GM19351 (cell line): ENCODE data around the gene KLHL25.

Source experiments
- ATAC-seq: cut with Tn5 transposase; IDR thresholded peaks from one replicate; pipeline ENCODE4 v1.9.1; 2021; ENCODE audit warnings: mild to moderate bottlenecking, moderate library complexity; ENCODE audit not compliant: unreplicated experiment

KLHL25 gene

DNA sequence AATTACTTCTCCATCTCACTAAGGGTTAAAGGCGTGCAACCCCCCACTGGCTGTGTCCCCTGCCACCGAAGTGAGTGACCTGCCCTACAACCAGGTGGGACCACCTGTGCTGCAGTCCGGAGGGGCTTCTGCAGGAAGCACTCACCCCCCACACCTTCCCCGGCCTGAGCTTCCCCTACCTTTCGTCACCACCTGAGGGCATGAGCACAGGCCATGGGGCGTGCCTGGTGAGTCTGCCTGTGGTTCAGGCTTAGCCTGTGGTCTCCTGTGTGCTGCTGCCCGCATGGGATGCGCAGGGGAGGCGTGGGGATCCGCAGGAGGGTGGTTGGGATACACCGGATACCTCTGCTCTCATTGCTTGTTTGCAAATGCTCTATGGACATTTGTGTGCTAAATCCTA lies 46.0 kb downstream of the KLHL25 start:
- no peak for ATAC-seq

DNA sequence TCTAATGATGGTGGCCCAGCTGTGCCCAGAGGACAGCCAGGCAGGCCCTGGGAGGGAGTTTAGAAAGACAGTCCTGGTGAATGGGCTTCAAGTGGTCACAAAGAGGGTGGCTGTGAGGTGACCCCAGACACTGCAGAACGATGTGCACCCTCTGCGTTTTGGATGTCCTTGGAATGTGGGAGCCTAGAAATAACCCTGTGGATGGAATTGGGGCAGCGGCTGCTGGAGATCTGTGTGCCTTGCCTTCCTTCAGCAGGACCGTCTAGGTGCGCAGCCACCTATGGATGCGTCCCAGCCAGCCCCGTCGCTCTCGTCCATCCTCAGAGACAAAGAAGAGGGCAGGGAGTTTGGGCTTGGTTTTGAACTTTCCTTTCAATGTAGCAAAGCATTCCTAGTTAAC lies 46.5 kb downstream of the KLHL25 start:
- ATAC-seq, result no peak

DNA sequence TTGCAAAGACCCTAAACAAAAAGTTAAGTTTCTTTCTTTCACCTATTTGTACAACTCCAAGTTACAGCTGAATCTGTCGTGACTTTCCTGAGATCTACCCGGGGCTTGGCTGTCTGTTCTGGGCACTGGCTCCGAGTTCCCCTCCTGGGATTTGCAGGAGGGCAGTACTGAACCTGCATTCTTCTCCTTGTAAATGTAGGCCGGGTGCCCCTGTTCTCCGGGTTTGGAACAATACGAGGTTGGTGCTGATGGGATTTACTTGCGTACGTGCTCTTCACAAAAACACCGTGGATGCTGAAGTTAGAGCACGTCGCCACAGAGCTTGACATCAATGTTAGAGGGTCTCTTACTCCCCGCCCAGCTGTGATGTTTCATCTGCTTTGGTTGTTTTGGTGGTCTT lies 48.1 kb downstream of the KLHL25 start:
- no peak for ATAC-seq

DNA sequence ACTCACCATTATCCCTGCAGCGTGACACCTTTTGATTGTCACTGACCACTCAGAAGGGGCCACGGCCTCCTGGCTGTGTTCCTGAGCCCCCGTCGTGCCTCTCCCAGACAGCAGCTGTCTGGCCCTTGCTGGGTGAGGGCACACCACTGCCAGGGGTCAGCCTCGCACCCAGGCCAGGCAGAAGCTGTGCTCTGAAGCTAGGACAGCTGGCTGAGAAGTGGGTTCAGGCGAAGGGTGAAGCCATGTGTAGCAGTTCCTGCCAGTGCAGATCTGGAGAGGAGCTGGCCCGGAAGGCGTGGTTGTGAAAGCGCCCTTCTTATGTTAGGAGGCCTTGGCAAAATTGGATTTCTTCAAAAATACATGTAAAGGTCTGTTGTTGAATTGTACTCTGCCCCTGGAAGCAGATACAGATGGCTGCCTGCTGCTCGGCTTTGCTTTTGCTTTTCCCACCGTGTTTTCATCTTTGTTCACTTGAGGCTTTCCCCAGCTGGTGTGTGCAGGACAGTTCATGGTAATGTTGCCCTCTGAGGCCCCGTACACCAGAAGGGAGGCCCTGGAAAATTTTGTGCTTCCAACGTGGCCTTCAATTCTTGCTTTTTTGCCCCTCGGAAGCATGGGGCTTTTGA lies 49.1 kb downstream of the KLHL25 start:
- ATAC-seq, result no peak

DNA sequence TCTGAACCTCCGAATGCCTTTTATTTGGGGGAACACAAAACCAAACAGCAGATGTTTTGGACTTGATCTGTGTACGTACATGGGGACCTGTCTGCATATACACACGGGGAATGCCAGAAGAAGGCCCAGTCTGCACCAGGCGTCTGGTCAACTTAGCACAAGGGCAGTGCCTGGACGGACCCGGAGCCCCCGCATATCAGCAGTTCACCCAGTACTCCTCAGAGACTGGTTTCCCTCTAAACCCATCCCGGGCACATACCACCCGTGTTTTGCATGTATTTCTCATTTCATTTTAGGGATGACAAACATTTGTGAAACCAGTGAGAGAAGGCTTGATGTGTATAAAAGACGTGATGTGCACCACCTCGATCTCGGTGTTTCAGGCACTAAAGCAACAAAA lies 49.7 kb downstream of the KLHL25 start:
- ATAC-seq, result no peak

DNA sequence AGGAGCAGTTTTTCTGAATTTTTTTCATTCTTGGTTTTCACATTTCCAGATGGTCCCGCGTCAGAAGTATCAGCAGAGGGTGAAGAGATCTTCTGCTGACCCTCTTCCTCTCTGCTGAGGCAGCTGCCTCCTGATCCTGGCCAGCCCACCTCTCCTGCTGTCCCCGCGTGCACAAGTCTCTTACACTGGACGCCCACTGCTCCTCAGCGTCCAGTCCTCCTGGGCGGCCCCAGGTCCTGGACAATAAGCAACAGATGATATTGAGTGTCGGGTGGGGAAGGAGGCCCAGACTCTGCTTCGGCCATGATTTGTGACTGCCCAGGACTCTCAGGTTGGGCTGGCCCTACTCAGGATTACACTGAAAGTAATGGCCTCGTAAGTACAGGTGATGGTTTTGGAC lies 50.1 kb downstream of the KLHL25 start:
- ATAC-seq, result no peak

DNA sequence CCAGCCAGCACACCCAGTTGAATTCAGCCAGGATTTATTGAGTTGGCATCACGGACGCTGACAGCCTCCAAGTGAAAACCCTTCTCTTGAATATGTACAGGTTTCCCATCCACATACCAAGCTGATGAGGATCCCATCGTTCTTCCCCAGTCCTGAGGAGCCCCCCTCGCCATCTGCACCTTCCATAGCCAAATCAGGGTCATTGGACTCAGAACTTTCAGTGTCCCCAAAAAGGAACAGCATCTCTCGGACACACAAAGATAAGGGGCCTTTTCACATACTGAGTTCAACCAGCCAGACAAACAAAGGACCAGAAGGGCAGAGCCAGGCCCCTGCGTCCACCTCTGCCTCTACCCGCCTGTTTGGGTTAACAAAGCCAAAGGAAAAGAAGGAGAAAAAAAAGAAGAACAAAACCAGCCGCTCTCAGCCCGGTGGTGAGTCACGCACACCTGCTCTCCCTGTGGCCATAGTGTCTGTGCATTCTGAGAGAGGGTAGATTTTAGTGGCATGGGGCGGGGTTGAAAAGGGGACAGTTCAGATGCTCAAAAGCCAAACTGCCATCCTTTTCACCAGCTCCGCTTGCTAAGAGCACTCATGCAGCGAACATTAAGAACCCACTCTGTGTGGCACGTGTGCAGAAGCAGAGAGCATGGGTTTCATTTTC lies 51.2 kb downstream of the KLHL25 start:
- ATAC-seq, result no peak

DNA sequence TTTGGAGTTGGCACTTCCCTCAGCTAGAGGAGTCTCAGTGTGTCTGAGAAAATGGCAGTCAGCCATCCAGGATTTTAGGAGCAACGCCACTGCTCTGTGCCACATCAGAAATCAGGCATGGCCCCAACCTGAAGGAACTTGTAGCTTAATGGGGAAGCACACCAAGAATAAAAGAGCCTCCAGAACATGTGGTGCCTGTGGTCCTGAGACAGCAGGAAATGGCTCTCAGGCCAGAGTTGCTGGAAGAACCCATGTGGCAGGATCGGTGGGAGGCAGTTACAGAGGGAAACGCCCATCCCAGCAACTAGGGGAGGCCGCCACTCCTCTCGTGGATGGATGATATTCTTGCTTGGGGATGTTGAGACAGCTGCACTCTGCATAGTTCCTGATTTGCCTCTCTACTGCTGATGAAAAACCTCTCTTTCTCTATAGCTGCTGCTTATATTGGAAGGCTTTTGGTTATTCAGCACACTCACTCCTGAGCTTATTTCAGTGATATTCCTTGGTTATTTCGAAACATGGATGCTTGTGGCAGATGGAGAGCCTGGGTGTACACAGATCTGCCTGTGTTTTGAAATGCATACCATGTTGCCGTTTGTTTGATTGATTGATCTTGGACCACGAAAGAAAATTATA lies 52.4 kb downstream of the KLHL25 start:
- ATAC-seq, result no peak

DNA sequence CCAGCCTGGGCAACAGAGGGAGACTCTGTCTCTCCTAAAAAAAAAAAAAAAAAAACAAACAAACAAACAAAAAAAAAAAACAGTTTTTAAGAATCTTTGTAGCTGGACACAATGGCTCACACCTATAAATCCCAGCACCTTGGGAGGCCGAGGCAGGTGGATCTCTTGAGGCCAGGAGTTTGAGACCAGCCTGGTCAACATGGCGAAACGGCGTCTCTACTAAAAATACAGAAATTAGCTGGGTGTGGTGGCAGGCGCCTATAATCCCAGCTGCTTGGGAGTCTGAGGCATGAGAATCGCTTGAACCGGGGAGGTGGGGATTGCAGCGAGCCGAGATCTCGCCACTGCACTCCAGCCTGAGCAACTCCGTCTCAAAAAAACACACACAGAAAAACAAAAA lies 53.1 kb downstream of the KLHL25 start:
- no peak for ATAC-seq

DNA sequence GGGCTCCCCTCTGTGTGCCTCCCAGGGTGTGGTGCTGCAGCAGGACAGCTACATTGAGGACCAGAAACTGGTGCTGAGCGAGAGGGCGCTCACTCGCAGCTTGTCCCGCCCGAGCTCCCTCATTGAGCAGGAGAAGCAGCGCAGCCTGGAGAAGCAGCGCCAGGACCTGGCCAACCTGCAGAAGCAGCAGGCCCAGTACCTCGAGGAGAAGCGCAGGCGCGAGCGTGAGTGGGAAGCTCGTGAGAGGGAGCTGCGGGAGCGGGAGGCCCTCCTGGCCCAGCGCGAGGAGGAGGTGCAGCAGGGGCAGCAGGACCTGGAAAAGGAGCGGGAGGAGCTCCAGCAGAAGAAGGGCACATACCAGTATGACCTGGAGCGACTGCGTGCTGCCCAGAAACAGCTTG lies 53.7 kb downstream of the KLHL25 start:
- no peak for ATAC-seq

DNA sequence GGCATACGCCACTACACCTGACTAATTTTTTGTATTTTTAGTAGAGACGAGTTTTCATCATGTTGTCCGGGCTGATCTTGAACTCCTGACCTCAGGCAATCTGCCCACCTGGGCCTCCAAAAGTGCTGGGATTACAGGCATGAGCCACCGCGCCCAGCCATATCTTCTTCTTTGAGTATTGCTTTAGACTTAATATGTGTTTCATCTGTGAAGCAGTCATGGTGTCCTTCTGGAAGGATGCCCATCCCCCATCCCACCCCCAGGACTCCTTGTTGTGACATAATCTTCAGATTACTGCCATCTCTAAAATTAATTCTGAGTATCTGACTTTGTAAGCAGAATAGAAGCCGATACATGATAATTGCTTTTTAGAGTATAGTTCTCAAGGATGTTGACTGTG lies 57.7 kb downstream of the KLHL25 start:
- ATAC-seq, result no peak

DNA sequence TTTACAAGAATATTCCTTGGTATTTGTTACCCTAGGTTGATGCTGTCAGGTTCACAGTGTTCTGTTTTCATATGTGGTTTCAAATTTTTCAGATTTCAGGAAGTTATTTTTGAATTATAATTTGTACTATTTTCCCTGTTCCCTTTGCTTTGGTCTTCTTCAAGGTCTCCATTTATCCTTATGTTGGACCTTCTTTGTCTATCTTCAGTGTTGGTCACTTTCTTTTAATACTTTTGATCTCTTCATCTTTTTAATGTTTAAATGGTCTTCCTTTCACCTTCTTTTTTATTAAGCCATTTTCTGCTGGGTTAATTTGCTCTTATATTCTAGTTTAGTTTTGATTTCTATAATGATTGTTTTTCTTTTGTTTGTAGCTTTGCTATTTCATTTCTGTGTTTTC lies 61.3 kb downstream of the KLHL25 start:
- ATAC-seq, result no peak

DNA sequence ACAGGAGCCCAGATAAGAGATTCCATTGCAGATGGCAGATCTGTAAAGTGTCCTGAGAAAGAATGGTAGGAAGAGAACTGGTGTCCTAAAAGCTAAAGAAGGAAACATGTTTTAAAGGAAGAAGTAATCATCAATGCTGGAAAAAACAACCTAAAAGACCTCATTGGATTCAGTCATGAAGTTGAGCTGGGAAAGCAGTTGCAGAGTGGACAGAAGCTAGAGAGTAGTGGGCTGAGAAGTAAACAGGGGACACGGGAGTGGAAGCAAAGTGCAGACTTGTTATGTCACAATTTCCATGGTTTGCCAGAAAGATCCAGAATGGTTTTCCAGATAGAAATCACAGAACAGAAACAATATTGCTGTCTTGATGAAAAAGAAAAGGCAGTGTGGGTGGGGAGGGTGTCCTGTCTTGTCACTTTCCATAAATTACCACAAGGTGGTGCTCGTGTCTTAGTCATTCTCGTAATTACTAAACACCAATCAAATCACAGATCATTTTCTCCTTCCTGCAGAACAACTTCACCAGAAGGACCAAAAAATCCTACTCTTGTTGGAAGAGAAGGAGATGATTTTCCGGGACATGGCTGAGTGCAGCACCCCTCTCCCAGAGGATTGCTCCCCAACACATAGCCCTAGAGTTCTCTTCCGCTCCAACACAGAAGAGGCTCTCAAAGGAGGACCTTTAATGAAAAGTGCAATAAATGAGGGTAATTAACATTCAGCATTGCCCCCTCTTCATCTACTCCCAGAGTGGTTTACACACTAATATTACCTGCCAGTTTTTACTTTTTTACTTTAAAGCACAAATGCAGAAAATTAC lies 64.5 kb downstream of the KLHL25 start:
- peak; percentile 79 for ATAC-seq

DNA sequence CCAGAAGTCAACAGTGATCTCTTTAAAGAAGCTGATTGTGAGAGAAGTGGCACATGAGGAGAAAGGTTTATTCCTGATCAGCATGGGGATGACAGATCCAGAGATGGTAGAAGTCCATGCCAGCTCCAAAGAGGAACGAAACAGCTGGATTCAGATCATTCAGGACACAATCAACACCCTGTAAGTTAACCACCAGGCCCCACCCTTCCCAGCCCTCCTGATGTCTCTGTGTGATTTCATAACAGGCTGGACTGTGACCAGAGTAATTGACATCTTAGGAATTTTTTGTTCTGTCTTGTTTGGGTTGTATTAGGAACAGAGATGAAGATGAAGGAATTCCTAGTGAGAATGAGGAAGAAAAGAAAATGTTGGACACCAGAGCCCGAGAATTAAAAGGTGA lies 67.7 kb downstream of the KLHL25 start:
- no peak for ATAC-seq

DNA sequence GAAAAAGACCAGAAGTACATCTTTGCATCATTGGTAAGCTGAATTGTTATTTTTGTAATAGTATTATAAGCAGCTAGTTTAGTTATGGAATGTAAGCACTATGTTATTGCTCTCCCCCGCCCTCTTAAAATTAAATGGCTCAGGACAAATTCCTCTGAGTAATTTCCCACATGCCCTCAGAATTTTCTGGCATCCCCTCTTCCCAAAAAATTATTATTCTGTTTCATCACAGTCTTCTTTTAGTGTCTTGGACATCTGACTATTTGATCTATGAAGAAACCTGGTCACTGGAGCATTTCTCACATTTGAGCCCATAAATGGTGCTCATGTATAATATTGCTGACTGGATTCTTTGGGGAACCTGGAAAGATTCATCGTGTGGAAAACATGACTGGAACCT lies 68.3 kb downstream of the KLHL25 start:
- no peak for ATAC-seq

DNA sequence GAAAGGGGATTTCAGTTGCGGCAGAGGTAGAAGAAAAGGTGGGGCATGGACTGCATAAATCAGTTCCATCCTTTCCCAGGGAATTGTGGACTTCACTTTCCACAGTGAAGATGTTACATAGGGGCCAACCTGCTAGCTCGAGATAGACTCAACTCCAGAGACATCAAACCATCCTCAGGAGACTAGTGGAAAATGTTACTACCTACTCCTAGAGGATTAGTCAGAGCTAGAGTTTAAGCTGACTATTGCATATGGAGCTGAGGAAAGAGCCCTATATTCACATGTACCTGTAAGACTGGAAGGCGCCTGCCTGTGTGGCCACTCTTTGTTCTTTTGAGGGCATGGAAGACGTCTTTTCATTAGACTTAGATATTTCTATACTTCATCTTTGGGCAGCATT lies 69.2 kb downstream of the KLHL25 start:
- ATAC-seq, result no peak

DNA sequence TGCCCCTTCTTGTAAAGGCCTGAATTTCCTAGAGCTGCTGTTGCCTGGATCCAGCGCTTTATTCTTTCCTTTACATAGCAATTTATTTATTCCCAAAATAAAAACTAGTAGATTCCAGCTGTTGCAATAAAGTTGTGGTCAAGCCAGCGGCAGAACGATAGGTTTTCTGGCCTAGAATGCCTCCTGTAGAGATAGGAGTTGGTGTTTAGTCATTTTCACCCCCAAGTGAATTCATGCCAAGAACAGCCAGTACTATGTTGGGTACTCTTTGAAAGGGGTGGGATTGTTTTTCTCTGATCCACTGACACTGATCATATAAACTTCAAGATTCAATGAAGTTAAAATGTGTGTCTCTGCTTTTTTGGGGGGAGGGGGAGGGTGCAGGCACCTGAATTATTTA lies 69.7 kb downstream of the KLHL25 start:
- ATAC-seq, result no peak

DNA sequence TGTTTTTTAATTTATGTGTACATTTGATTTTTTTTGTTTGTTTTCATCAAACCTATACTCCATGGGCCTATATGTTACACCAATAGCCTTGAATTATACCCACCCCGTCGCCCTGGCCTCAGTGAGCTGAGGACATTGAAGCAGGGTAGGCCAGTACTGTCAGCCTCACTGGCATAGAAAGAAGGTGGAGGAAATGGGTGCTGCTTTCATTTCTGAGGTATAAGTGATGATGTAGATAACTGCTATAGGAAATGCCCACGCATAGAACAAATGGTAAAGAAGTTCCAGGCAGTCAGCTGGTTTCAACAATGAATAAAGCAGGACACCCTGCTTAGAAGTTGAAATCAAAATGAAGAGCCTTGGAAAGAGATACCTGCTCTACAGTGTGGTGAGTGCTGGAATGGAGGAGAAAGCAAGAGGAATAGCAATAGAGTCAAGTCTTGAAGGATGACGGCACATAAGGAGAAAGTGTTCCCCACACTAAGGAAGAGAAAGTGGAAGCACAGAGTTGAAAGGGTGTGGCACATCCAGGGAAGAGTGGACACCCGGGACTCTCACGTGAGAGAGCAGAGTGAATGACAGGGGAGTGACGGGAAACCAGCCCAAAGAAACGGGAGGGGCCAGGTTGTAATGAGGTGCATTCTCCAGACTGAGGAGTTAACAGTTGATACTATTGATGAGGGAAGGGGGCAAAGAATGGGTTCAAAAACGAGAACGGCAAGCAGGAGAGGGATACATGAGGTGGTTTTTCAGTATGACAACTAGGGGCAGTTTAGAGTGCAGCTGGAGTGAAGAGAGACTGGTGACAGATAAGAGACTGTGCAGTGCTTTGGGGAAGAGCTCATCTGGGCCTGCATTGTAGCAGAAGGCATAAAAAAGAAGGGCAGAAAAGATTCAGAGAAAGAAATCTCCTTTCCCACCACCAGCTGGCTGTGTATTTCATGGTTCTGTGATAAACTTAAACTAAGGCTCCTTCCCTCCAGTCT lies 70.5 kb downstream of the KLHL25 start:
- ATAC-seq, result peak; percentile 55

DNA sequence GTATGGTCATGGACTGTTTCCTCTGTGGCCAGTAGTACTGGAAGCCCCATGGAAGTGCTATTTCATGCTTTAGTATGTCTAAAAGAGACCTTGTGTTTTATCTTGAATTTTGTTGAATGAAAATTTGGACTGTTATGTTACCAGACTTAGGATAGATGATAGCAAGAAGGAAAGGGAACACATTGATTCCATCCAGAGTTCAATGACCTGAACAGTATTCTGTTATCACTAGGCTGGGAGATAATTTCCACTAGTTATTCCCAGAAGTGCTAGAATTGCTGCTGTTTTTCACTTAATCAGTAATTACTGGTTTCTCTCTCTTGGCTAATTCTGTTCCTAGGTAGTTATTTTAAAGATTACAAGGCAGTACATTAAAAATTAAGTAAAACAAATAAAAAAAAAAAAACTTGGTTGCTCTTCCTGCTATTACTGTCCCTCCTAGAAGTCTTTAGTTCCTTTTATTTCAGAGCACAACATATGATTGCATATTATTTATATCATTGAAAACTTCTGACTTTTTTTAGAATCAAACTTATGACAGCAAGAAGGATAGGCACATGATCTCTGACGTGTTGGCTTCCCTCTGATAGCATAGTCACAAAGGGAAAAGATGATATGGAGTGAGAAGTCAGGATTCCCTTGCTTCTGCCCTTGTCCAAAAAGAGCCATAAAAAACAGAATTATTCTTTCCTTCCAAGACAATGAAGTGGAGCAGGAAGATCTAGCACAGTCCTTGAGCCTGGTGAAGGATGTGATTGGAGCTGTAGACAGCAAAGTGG lies 72.2 kb downstream of the KLHL25 start:
- ATAC-seq, result no peak

DNA sequence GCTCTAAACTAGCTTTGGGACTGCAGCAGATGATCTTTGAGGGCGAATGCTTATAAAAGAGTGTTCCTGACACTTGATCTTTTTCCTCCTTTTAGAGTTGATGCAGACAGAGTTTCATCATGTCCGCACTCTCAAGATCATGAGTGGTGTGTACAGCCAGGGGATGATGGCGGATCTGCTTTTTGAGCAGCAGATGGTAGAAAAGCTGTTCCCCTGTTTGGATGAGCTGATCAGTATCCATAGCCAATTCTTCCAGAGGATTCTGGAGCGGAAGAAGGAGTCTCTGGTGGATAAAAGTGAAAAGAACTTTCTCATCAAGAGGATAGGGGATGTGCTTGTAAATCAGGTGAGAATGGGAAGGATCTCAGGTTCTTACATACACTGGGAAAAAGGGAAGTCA lies 75.7 kb downstream of the KLHL25 start:
- ATAC-seq, result no peak
